ENCODE measurements around the gene SPATA13. TPM values are rescaled to one million over a fixed set of nuclear protein-coding genes. Genes with fewer than 3 reads are reported as not detected.
A peak's percentile ranks its signal among the peaks of the same experiment; 100 is the strongest.

SPATA13 gene
- total and polyA plus RNA-seq, 4 experiments from 2014 or later = 43.2 to 110 (median 93.4) TPM

GRCh38 chr13:24142453-24142852 is 18.1 kb upstream of the SPATA13 start:
- Histone ChIP-seq H3K4me1 (ENCODE audit: insufficient read depth, low read length) (no peaks in the 10 kb centered on the region), H3K9me3 (ENCODE audit: control insufficient read depth in 1 of 2, low read length in 2 of 2) (no peaks in the 10 kb centered on the region), H3K4me3 (ENCODE audit: low read length in 2 of 2) (no peak overlapping the region), H3K27ac (ENCODE audit: low read depth, low read length) (no peak overlapping the region), H3K27me3 (ENCODE audit: insufficient read depth, low read length) (no peaks in the 10 kb centered on the region), H3K36me3 (ENCODE audit: insufficient read depth, low read length) (no peaks in the 10 kb centered on the region)
- H3K27ac Mint-ChIP-seq = no peak overlapping the region
- ChIA-PET CTCF (ENCODE audit: partially characterized antibody) (no interaction called here), POLR2A (ENCODE audit: partially characterized antibody) (no interaction called here)
- H3K4me3 Mint-ChIP-seq = peak overlapping the region in 1 of 8 donors; percentile 5
- intact Hi-C loops (cut with micrococcal nuclease) = no loop called here
- peaks cover 0 to 4% of the 10 kb centered on the region in 2 donors for H3K27me3 Mint-ChIP-seq
- DNase-seq = no peak
- H3K9me3 Mint-ChIP-seq = no peaks in the 10 kb centered on the region
- no peaks in the 10 kb centered on the region for H3K4me1 Mint-ChIP-seq
- H3K36me3 Mint-ChIP-seq = no peaks in the 10 kb centered on the region

DNA sequence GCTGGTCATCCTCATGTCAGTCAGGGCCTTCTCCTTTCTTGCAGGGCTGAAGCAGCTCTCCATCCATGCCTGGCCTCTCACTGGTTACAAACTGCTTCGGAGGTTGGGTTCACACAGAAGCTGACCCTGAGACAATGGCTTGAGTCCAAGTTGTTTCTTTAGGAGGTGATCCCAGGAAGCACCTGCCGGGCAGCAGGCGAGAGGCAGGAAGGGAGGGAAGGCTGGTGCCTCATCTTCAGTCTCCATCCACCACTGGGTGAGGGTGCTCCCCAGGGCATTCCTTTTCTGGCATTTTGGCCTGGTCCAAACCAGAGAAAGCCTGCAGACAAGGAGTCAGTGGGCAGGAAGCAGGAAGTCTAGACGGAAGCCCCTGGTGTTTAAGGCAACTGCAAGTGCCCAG is 17.6 kb upstream of the SPATA13 start:
- intact Hi-C loops (cut with micrococcal nuclease) = no loop called here
- Mint-ChIP-seq H3K27me3 (peaks cover 0 to 4% of the 10 kb centered on the region in 2 donors), H3K9me3 (no peaks in the 10 kb centered on the region), H3K27ac (no peak overlapping the region), H3K36me3 (no peaks in the 10 kb centered on the region), H3K4me3 (no peak overlapping the region), H3K4me1 (no peaks in the 10 kb centered on the region)
- H3K9me3 ChIP-seq (ENCODE audit: control insufficient read depth in 1 of 2, low read length in 2 of 2) = no peaks in the 10 kb centered on the region
- no peaks in the 10 kb centered on the region for H3K36me3 ChIP-seq (ENCODE audit: insufficient read depth, low read length)
- no peaks in the 10 kb centered on the region for H3K27me3 ChIP-seq (ENCODE audit: insufficient read depth, low read length)
- no peak overlapping the region for H3K27ac ChIP-seq (ENCODE audit: low read depth, low read length)
- no peak overlapping the region for H3K4me3 ChIP-seq (ENCODE audit: low read length in 2 of 2)
- no peak for DNase-seq
- POLR2A ChIA-PET (ENCODE audit: partially characterized antibody) = no interaction called here
- no peaks in the 10 kb centered on the region for H3K4me1 ChIP-seq (ENCODE audit: insufficient read depth, low read length)
- CTCF ChIA-PET (ENCODE audit: partially characterized antibody) = no interaction called here

DNA sequence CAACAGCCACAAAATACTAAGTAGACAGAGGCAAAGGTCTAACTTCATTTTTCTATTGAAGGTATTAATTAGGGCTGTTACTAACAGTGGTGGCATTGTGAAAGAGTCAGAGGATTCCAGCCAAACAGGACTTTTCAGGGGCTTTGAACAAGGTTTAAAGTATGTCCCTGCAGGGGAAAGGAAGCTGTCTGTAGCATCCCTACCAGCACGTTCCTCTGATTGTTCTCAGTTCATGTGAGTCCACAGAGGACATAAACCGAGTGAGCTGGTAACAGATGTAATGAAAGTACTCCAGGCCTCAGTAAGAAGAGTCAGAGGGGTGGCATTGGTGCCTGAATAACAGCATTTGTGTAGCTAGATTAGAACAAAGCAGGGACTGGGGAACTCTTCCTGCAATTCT is 15.3 kb upstream of the SPATA13 start:
- Mint-ChIP-seq H3K4me1 (no peaks in the 10 kb centered on the region), H3K27me3 (peaks cover 4 to 6% of the 10 kb centered on the region in 2 donors), H3K4me3 (no peak overlapping the region), H3K27ac (peak overlapping the region in 1 of 7 donors; percentile 16), H3K36me3 (no peaks in the 10 kb centered on the region), H3K9me3 (no peaks in the 10 kb centered on the region)
- no peaks in the 10 kb centered on the region for H3K4me1 ChIP-seq (ENCODE audit: insufficient read depth, low read length)
- CTCF ChIA-PET (ENCODE audit: partially characterized antibody) = no interaction called here
- DNase-seq = no peak
- no peaks in the 10 kb centered on the region for H3K27me3 ChIP-seq (ENCODE audit: insufficient read depth, low read length)
- no peak overlapping the region for H3K4me3 ChIP-seq (ENCODE audit: low read length in 2 of 2)
- H3K9me3 ChIP-seq (ENCODE audit: control insufficient read depth in 1 of 2, low read length in 2 of 2) = no peaks in the 10 kb centered on the region
- no peaks in the 10 kb centered on the region for H3K36me3 ChIP-seq (ENCODE audit: insufficient read depth, low read length)
- intact Hi-C loops (cut with micrococcal nuclease) = no loop called here
- POLR2A ChIA-PET (ENCODE audit: partially characterized antibody) = no interaction called here
- no peak overlapping the region for H3K27ac ChIP-seq (ENCODE audit: low read depth, low read length)

DNA sequence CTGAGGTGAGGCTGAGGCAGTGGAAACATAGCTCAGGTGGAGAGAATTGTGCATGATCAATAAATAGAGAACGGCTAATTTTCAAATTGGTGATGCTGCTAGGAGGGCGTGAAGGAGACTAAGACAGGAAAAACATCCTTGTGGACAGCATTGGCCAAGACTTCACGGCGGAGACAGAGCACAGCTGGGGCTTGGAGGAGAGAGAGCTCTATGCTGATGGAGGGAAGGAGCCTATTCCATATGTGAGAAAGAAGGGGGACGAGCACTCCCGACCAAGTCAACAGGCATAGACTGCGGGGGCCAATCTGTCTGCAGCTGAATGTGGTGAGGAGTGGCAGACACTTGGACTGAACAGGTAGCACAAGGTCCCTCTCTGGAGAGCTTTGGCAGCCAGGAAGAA is 14.8 kb upstream of the SPATA13 start:
- Histone ChIP-seq H3K4me1 (ENCODE audit: insufficient read depth, low read length) (no peaks in the 10 kb centered on the region), H3K9me3 (ENCODE audit: control insufficient read depth in 1 of 2, low read length in 2 of 2) (no peaks in the 10 kb centered on the region), H3K4me3 (ENCODE audit: low read length in 2 of 2) (no peak overlapping the region), H3K27ac (ENCODE audit: low read depth, low read length) (no peak overlapping the region), H3K36me3 (ENCODE audit: insufficient read depth, low read length) (no peaks in the 10 kb centered on the region), H3K27me3 (ENCODE audit: insufficient read depth, low read length) (no peaks in the 10 kb centered on the region)
- no peaks in the 10 kb centered on the region for H3K9me3 Mint-ChIP-seq
- H3K4me3 Mint-ChIP-seq = no peak overlapping the region
- H3K27ac Mint-ChIP-seq = peak overlapping the region in 1 of 7 donors; percentile 16
- CTCF ChIA-PET (ENCODE audit: partially characterized antibody) = interaction anchor here (1.3 kb wide), 1 partner anchor 54 kb away, joined by 3 read pairs; no protein-coding TSS in a partner anchor
- POLR2A ChIA-PET (ENCODE audit: partially characterized antibody) = no interaction called here
- no peaks in the 10 kb centered on the region for H3K4me1 Mint-ChIP-seq
- DNase-seq = no peak
- H3K27me3 Mint-ChIP-seq = peaks cover 5 to 6% of the 10 kb centered on the region in 2 donors
- H3K36me3 Mint-ChIP-seq = no peaks in the 10 kb centered on the region
- intact Hi-C loops (cut with micrococcal nuclease) = no loop called here

- CTCF ChIA-PET (ENCODE audit: partially characterized antibody) = interaction anchor here (1.3 kb wide), 1 partner anchor 52 kb away, joined by 3 read pairs; no protein-coding TSS in a partner anchor
Measured at GRCh38 chr13:24146961-24147569, 13.5 kb upstream of the SPATA13 start.

GRCh38 chr13:24147570-24147963 is 13.0 kb upstream of the SPATA13 start:
- H3K27me3 Mint-ChIP-seq = peaks cover 6 to 9% of the 10 kb centered on the region in 2 donors
- H3K27ac ChIP-seq (ENCODE audit: low read depth, low read length) = no peak overlapping the region
- CTCF ChIA-PET (ENCODE audit: partially characterized antibody) = no interaction called here

More at GRCh38 chr13:24146961-24147569, 13.5 kb upstream of the SPATA13 start:
- Mint-ChIP-seq H3K27me3 (peaks cover 6 to 9% of the 10 kb centered on the region in 2 donors), H3K9me3 (no peaks in the 10 kb centered on the region), H3K4me1 (no peaks in the 10 kb centered on the region), H3K4me3 (no peak overlapping the region), H3K27ac (no peak overlapping the region), H3K36me3 (no peaks in the 10 kb centered on the region)
- H3K36me3 ChIP-seq (ENCODE audit: insufficient read depth, low read length) = no peaks in the 10 kb centered on the region
- H3K4me3 ChIP-seq (ENCODE audit: low read length in 2 of 2) = no peak overlapping the region
- DNase-seq = no peak
- intact Hi-C loops (cut with micrococcal nuclease) = no loop called here
- no peak overlapping the region for H3K27ac ChIP-seq (ENCODE audit: low read depth, low read length)
- H3K9me3 ChIP-seq (ENCODE audit: control insufficient read depth in 1 of 2, low read length in 2 of 2) = no peaks in the 10 kb centered on the region
- POLR2A ChIA-PET (ENCODE audit: partially characterized antibody) = no interaction called here
- no peaks in the 10 kb centered on the region for H3K27me3 ChIP-seq (ENCODE audit: insufficient read depth, low read length)
- no peaks in the 10 kb centered on the region for H3K4me1 ChIP-seq (ENCODE audit: insufficient read depth, low read length)

GRCh38 chr13:24148414-24149235 is 11.9 kb upstream of the SPATA13 start:
- no peak overlapping the region for H3K27ac ChIP-seq (ENCODE audit: low read depth, low read length)
- no peaks in the 10 kb centered on the region for H3K36me3 Mint-ChIP-seq
- no peak overlapping the region for H3K4me3 Mint-ChIP-seq
- ChIA-PET CTCF (ENCODE audit: partially characterized antibody) (no interaction called here), POLR2A (ENCODE audit: partially characterized antibody) (no interaction called here)
- H3K9me3 ChIP-seq (ENCODE audit: control insufficient read depth in 1 of 2, low read length in 2 of 2) = no peaks in the 10 kb centered on the region
- no peaks in the 10 kb centered on the region for H3K9me3 Mint-ChIP-seq
- H3K27ac Mint-ChIP-seq = no peak overlapping the region
- intact Hi-C loops (cut with micrococcal nuclease) = no loop called here
- H3K4me3 ChIP-seq (ENCODE audit: low read length in 2 of 2) = no peak overlapping the region
- no peaks in the 10 kb centered on the region for H3K27me3 ChIP-seq (ENCODE audit: insufficient read depth, low read length)
- DNase-seq = no peak
- no peaks in the 10 kb centered on the region for H3K36me3 ChIP-seq (ENCODE audit: insufficient read depth, low read length)
- H3K4me1 Mint-ChIP-seq = no peaks in the 10 kb centered on the region
- H3K27me3 Mint-ChIP-seq = peaks cover 6 to 9% of the 10 kb centered on the region in 2 donors
- no peaks in the 10 kb centered on the region for H3K4me1 ChIP-seq (ENCODE audit: insufficient read depth, low read length)

More at GRCh38 chr13:24147570-24147963, 13.0 kb upstream of the SPATA13 start:
- Mint-ChIP-seq H3K4me3 (no peak overlapping the region), H3K27ac (no peak overlapping the region), H3K36me3 (no peaks in the 10 kb centered on the region), H3K4me1 (no peaks in the 10 kb centered on the region), H3K9me3 (no peaks in the 10 kb centered on the region)
- Histone ChIP-seq H3K9me3 (ENCODE audit: control insufficient read depth in 1 of 2, low read length in 2 of 2) (no peaks in the 10 kb centered on the region), H3K4me1 (ENCODE audit: insufficient read depth, low read length) (no peaks in the 10 kb centered on the region), H3K27me3 (ENCODE audit: insufficient read depth, low read length) (no peaks in the 10 kb centered on the region), H3K4me3 (ENCODE audit: low read length in 2 of 2) (no peak overlapping the region), H3K36me3 (ENCODE audit: insufficient read depth, low read length) (no peaks in the 10 kb centered on the region)
- no peak for DNase-seq
- intact Hi-C loops (cut with micrococcal nuclease) = no loop called here
- POLR2A ChIA-PET (ENCODE audit: partially characterized antibody) = no interaction called here

All from CD4-positive, alpha-beta memory T cell (primary cell).